H9 (cell line): ENCODE data around the gene ARHGAP45. TPM values are rescaled to one million over a fixed set of nuclear protein-coding genes. Genes with fewer than 3 reads are reported as not detected.

ENCODE experiments used
- DNase-seq: peaks from one replicate; pipeline ENCODE4 v3.0.0-alpha.2; 2017
- H2AFZ ChIP-seq: one replicate; pipeline ENCODE4 v1.6.1; 2013; ENCODE audit warnings: mild to moderate bottlenecking, low read length, control low read depth, moderate library complexity
- H2AK5ac ChIP-seq: 2 replicates; pipeline ENCODE4 v1.6.1; 2013; ENCODE audit warnings: low read length, control low read depth, mixed read lengths; ENCODE audit not compliant: insufficient read length
- H2BK120ac ChIP-seq: one replicate; pipeline ENCODE4 v1.6.1; 2013; ENCODE audit warnings: low read depth, mild to moderate bottlenecking, low read length, control low read depth, inconsistent platforms; ENCODE audit not compliant: poor library complexity, severe bottlenecking
- H2BK12ac ChIP-seq: 2 replicates; pipeline ENCODE4 v1.6.1; 2013; ENCODE audit warnings: low read length, control low read depth, mixed read lengths, low read depth; ENCODE audit not compliant: insufficient read length
- H2BK15ac ChIP-seq: 2 replicates; pipeline ENCODE4 v1.6.1; 2013; ENCODE audit warnings: low read depth, low read length, control low read depth
- H2BK20ac ChIP-seq: one replicate; pipeline ENCODE4 v1.6.1; 2013; ENCODE audit warnings: low read depth, mild to moderate bottlenecking, low read length, control low read depth, inconsistent platforms; ENCODE audit not compliant: poor library complexity, severe bottlenecking
- H2BK5ac ChIP-seq: 2 replicates; pipeline ENCODE4 v1.6.1; 2013; ENCODE audit warnings: low read length, control low read depth, mixed read lengths; ENCODE audit not compliant: insufficient read length
- H3K14ac ChIP-seq: 2 replicates; pipeline ENCODE4 v1.6.1; 2013; ENCODE audit warnings: low read length, control low read depth; ENCODE audit not compliant: insufficient read depth
- H3K18ac ChIP-seq: 2 replicates; pipeline ENCODE4 v1.6.1; 2013; ENCODE audit warnings: low read depth, mild to moderate bottlenecking, mixed read lengths, low read length, control low read depth; ENCODE audit not compliant: insufficient read length
- H3K23ac ChIP-seq: 2 replicates; pipeline ENCODE4 v1.6.1; 2013; ENCODE audit warnings: low read length, control low read depth, mixed read lengths, low read depth; ENCODE audit not compliant: insufficient read length
- H3K23me2 ChIP-seq: 2 replicates; pipeline ENCODE4 v1.6.1; 2013; ENCODE audit warnings: low read depth, mild to moderate bottlenecking, mixed read lengths, low read length, control low read depth; ENCODE audit not compliant: insufficient read length, poor library complexity, severe bottlenecking
- H3K27ac ChIP-seq: 2 replicates; pipeline ENCODE4 v1.5.1; 2013; ENCODE audit warnings: low read length, control low read depth, mixed read lengths, low read depth; ENCODE audit not compliant: insufficient read length
- H3K27me3 ChIP-seq: 2 replicates; pipeline ENCODE4 v1.6.1; 2013; ENCODE audit warnings: low read length, control low read depth, inconsistent platforms; ENCODE audit not compliant: insufficient read depth
- H3K4ac ChIP-seq: 2 replicates; pipeline ENCODE4 v1.6.1; 2013; ENCODE audit warnings: low read depth, mild to moderate bottlenecking, control low read depth, inconsistent platforms, low read length, moderate library complexity
- H3K4me1 ChIP-seq: 2 replicates; pipeline ENCODE4 v1.6.1; 2013; ENCODE audit warnings: low read length, control low read depth, inconsistent platforms; ENCODE audit not compliant: insufficient read depth
- H3K4me2 ChIP-seq: 2 replicates; pipeline ENCODE4 v1.6.1; 2013; ENCODE audit warnings: low read length, control low read depth, mixed read lengths; ENCODE audit not compliant: insufficient read length, insufficient read depth
- H3K56ac ChIP-seq: 2 replicates; pipeline ENCODE4 v1.6.1; 2013; ENCODE audit warnings: low read depth, mild to moderate bottlenecking, mixed read lengths, low read length, control low read depth; ENCODE audit not compliant: insufficient read length
- H3K79me1 ChIP-seq: 2 replicates; pipeline ENCODE4 v1.6.1; 2013; ENCODE audit warnings: low read depth, mild to moderate bottlenecking, moderate library complexity, low read length, control low read depth, inconsistent platforms; ENCODE audit not compliant: insufficient read depth, poor library complexity, severe bottlenecking
- H3K79me2 ChIP-seq: 2 replicates; pipeline ENCODE4 v1.6.1; 2013; ENCODE audit warnings: low read length, control low read depth, inconsistent platforms; ENCODE audit not compliant: insufficient read depth
- H3K9ac ChIP-seq: 2 replicates; pipeline ENCODE4 v1.6.1; 2013; ENCODE audit warnings: low read length, control low read depth, mixed read lengths; ENCODE audit not compliant: insufficient read length; ENCODE audit errors: extremely low read depth
- H3K9me3 ChIP-seq: one replicate; pipeline ENCODE4 v1.6.1; 2013; ENCODE audit warnings: low read depth, low read length, inconsistent platforms; ENCODE audit not compliant: control insufficient read depth
- H3T11ph ChIP-seq: one replicate; pipeline ENCODE4 v1.6.1; 2013; ENCODE audit warnings: mild to moderate bottlenecking, low read length, control low read depth, inconsistent platforms
- H4K20me1 ChIP-seq: one replicate; pipeline ENCODE4 v1.6.1; 2013; ENCODE audit not compliant: control insufficient read depth, insufficient read length, insufficient read depth
- H4K5ac ChIP-seq: 2 replicates; pipeline ENCODE4 v1.6.1; 2013; ENCODE audit warnings: low read depth, mild to moderate bottlenecking, mixed read lengths, low read length, control low read depth; ENCODE audit not compliant: insufficient read length
- H4K8ac ChIP-seq: replicated peaks from 2 replicates; pipeline ENCODE4 v1.6.1; 2013; ENCODE audit warnings: low read length, control low read depth, mixed read lengths, low read depth; ENCODE audit not compliant: insufficient read length
- H4K91ac ChIP-seq: 2 replicates; pipeline ENCODE4 v1.6.1; 2013; ENCODE audit warnings: low read depth, mild to moderate bottlenecking, moderate library complexity, mixed read lengths, low read length, control low read depth; ENCODE audit not compliant: insufficient read length
- H3K27ac Mint-ChIP-seq, 3 experiments: 2 replicates in 2 of 3; 3 replicates in 1 of 3; pipeline ENCODE4 v1.8.0; 2020 to 2021; ENCODE audit warnings: mixed read lengths in 3 of 3, mild to moderate bottlenecking in 1 of 3, moderate library complexity in 1 of 3
- H3K27me3 Mint-ChIP-seq: 2 replicates; pipeline ENCODE4 v1.8.0; 2021; ENCODE audit warnings: low read depth, mild to moderate bottlenecking, moderate library complexity, mixed read lengths
- H3K36me3 Mint-ChIP-seq, 3 experiments: 2 replicates in 2 of 3; 3 replicates in 1 of 3; pipeline ENCODE4 v1.8.0; 2020 to 2021; ENCODE audit warnings: low read depth in 3 of 3, mixed read lengths in 3 of 3; ENCODE audit not compliant: insufficient read depth in 1 of 3
- H3K4me1 Mint-ChIP-seq, 2 experiments: 2 replicates each; pipeline ENCODE4 v1.8.0; 2020; ENCODE audit warnings: mixed read lengths in 2 of 2
- H3K4me3 Mint-ChIP-seq, 2 experiments: 2 replicates in 1 of 2; 3 replicates in 1 of 2; pipeline ENCODE4 v1.8.0; 2020 to 2021; ENCODE audit warnings: mild to moderate bottlenecking in 2 of 2, mixed read lengths in 2 of 2, moderate library complexity in 1 of 2
- H3K9me3 Mint-ChIP-seq, 2 experiments: 2 replicates in 1 of 2; 3 replicates in 1 of 2; pipeline ENCODE4 v1.8.0; 2020; ENCODE audit warnings: mild to moderate bottlenecking in 2 of 2, mixed read lengths in 2 of 2, moderate library complexity in 1 of 2
- WGBS: extraction: QIAGEN DNeasy Blood & Tissue Kit; methylation state at CpG from one replicate; pipeline ENCODE4 v1.1.7; 2013; ENCODE audit warnings: missing lambda C conversion rate, low lambda C conversion rate, mixed read lengths; ENCODE audit not compliant: insufficient read length; ENCODE audit errors: extremely low coverage; 5-methylcytosine and 5-hydroxymethylcytosine counted together
- total RNA-seq: library from RNA; stranded (reverse); gene quantifications from 2 replicates; pipeline ENCODE4 v1.2.1, GENCODE V29; 2021
- TF ChIP-seq, protein P1 (sequence below): fragments of 200-600 bp; sonication (generic); conservative IDR thresholded peaks from 3 replicates; pipeline ENCODE4 v1.8.0; 2021; ENCODE audit warnings: antibody characterized with exemption, mild to moderate bottlenecking

Gene ARHGAP45
- total RNA-seq, 1 experiment from 2014 or later = 39.8 TPM

DNA sequence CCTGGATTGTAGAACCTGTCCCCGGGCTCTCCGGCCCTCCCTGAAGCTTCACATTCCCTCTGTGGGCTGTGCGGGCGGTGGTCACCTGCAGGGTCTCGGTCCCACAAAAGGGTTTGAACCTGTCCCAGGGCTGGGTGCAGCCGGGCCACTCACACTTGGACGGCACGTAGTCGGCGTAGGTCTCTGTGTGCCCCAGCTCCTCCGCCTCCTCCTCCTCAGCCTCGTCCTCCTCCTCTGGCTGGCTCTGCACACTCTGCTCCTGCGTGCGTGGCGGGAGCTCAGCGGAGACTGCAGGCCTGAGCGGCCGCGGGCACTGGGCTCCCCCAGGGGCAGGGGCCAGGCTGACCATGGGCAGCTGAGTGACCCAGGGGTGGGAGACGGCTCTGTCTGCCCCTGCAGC is 56.4 kb downstream of the ARHGAP45 start:
- no peaks in the 10 kb centered on the region for H3K27me3 Mint-ChIP-seq
- Histone ChIP-seq H3K23me2 (no peaks in the 10 kb centered on the region), H2BK12ac (no peak overlapping the region), H3K27me3 (no peaks in the 10 kb centered on the region), H2BK15ac (no peak overlapping the region), H3K56ac (no peak overlapping the region), H2AK5ac (no peak overlapping the region), H2BK20ac (no peak overlapping the region), H3K4ac (no peak overlapping the region), H2BK120ac (no peak overlapping the region), H3K4me1 (no peaks in the 10 kb centered on the region), H3K79me1 (no peaks in the 10 kb centered on the region), H4K20me1 (no peaks in the 10 kb centered on the region), H4K91ac (no peak overlapping the region), H3K9me3 (no peaks in the 10 kb centered on the region), H3K23ac (no peak overlapping the region), H3K27ac (no peak overlapping the region), H4K8ac (no peak overlapping the region), H3K79me2 (no peaks in the 10 kb centered on the region), H4K5ac (no peak overlapping the region), H3T11ph (no peak overlapping the region), H2BK5ac (no peak overlapping the region), H3K9ac (no peak overlapping the region), H3K18ac (no peak overlapping the region), H3K4me2 (no peak overlapping the region), H2AFZ (no peak overlapping the region), H3K14ac (no peak overlapping the region)
- TF ChIP-seq, protein P1, sequence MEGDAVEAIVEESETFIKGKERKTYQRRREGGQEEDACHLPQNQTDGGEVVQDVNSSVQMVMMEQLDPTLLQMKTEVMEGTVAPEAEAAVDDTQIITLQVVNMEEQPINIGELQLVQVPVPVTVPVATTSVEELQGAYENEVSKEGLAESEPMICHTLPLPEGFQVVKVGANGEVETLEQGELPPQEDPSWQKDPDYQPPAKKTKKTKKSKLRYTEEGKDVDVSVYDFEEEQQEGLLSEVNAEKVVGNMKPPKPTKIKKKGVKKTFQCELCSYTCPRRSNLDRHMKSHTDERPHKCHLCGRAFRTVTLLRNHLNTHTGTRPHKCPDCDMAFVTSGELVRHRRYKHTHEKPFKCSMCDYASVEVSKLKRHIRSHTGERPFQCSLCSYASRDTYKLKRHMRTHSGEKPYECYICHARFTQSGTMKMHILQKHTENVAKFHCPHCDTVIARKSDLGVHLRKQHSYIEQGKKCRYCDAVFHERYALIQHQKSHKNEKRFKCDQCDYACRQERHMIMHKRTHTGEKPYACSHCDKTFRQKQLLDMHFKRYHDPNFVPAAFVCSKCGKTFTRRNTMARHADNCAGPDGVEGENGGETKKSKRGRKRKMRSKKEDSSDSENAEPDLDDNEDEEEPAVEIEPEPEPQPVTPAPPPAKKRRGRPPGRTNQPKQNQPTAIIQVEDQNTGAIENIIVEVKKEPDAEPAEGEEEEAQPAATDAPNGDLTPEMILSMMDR = no peak
- H3K36me3 Mint-ChIP-seq = peaks cover 11 to 46% (median 34%) of the 10 kb centered on the region in 3 experiments; a peak in 6 of 7 replicates
- H3K27ac Mint-ChIP-seq = no peak overlapping the region
- H3K4me1 Mint-ChIP-seq = peaks cover 2 to 7% of the 10 kb centered on the region in 2 experiments; a peak in 3 of 4 replicates
- no peak for DNase-seq
- no peak overlapping the region for H3K4me3 Mint-ChIP-seq
- H3K9me3 Mint-ChIP-seq = no peaks in the 10 kb centered on the region; a peak in 1 of 5 replicates
- no CpG with 5 or more reads among the region's 20 CpGs for WGBS
